Measurements from ENCODE around the gene ARID5B.

ARID5B gene

DNA sequence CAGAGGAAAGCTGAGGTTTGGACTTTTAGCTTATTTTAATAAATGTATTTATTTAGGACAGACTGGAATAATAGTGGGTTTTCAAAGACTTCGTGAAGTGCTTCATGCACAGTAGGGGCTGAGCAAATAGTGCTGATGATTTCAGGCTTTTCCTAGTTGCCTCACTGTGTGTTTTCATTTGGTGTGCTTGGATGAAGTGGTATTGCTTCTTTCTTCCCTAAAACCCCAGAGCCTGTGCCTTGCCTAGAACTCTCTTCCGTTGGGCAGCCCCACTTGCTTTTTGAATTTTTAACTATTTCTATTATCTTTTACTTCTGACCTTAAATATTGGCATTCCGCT, 49.6 kb downstream of the ARID5B start:
- no peaks in the 10 kb centered on the region for H3K79me2 ChIP-seq (ENCODE audit: insufficient read depth, low read depth)
- H3K36me3 ChIP-seq (ENCODE audit: insufficient read depth): no peaks in the 10 kb centered on the region
- TF ChIP-seq, protein P1, sequence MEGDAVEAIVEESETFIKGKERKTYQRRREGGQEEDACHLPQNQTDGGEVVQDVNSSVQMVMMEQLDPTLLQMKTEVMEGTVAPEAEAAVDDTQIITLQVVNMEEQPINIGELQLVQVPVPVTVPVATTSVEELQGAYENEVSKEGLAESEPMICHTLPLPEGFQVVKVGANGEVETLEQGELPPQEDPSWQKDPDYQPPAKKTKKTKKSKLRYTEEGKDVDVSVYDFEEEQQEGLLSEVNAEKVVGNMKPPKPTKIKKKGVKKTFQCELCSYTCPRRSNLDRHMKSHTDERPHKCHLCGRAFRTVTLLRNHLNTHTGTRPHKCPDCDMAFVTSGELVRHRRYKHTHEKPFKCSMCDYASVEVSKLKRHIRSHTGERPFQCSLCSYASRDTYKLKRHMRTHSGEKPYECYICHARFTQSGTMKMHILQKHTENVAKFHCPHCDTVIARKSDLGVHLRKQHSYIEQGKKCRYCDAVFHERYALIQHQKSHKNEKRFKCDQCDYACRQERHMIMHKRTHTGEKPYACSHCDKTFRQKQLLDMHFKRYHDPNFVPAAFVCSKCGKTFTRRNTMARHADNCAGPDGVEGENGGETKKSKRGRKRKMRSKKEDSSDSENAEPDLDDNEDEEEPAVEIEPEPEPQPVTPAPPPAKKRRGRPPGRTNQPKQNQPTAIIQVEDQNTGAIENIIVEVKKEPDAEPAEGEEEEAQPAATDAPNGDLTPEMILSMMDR (conservative IDR thresholded peaks at IDR 0.05; ENCODE audit: low read depth, low read length): no peak
- H3K27me3 ChIP-seq (ENCODE audit: insufficient read depth, low read depth): no peaks in the 10 kb centered on the region
- no peak overlapping the region for H3K9ac ChIP-seq
- no peak overlapping the region for H3K4me3 ChIP-seq (IDR thresholded peaks at IDR 0.05; ENCODE audit: insufficient read depth, low read depth, low read length)
- no peak overlapping the region for H2AFZ ChIP-seq (ENCODE audit: low read depth)
- H3K4me1 ChIP-seq (ENCODE audit: low read depth, poor library complexity, severe bottlenecking): no peaks in the 10 kb centered on the region
- H4K20me1 ChIP-seq (ENCODE audit: insufficient read depth): no peaks in the 10 kb centered on the region
- H3K4me2 ChIP-seq: no peak overlapping the region
- no peak overlapping the region for H3K27ac ChIP-seq

DNA sequence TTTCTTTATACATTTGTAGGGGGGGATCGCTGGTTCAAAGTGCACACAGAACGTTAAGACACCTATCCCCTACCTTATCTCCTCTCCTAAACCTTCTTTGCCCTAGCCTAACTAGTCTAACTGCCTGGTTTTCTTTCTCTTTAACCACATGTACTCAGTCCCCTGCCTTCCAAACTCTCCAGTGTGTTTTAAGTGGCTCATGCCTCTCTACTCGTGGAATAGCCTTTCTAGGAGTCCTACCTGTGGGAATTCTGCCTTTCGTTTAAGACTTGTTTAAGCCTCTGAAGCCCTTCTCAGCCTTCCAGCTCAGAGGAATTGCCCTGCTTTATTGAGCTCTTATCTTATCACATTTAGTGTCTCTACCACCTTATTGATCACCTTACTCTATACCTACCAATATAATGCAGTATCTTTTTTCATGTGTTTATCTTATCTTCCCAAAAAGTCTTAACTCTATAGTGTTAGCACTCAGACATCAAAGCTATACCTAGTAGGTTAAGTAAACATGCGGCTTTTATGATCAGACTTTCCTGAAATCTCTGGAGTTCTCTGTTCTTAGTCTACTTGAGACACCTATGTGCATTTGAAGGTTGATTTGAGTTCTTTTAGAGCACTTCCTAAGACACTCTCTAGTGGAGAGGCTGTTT, 50.7 kb downstream of the ARID5B start:
- Histone ChIP-seq H3K9ac (no peak overlapping the region), H2AFZ (ENCODE audit: low read depth) (no peak overlapping the region), H3K79me2 (ENCODE audit: insufficient read depth, low read depth) (no peaks in the 10 kb centered on the region), H3K36me3 (ENCODE audit: insufficient read depth) (no peaks in the 10 kb centered on the region), H3K4me3 (IDR thresholded peaks at IDR 0.05; ENCODE audit: insufficient read depth, low read depth, low read length) (no peak overlapping the region), H3K27me3 (ENCODE audit: insufficient read depth, low read depth) (no peaks in the 10 kb centered on the region), H4K20me1 (ENCODE audit: insufficient read depth) (no peaks in the 10 kb centered on the region), H3K4me1 (ENCODE audit: low read depth, poor library complexity, severe bottlenecking) (no peaks in the 10 kb centered on the region), H3K4me2 (no peak overlapping the region), H3K27ac (no peak overlapping the region)
- TF ChIP-seq, protein P1 (conservative IDR thresholded peaks at IDR 0.05; ENCODE audit: low read depth, low read length): no peak

DNA sequence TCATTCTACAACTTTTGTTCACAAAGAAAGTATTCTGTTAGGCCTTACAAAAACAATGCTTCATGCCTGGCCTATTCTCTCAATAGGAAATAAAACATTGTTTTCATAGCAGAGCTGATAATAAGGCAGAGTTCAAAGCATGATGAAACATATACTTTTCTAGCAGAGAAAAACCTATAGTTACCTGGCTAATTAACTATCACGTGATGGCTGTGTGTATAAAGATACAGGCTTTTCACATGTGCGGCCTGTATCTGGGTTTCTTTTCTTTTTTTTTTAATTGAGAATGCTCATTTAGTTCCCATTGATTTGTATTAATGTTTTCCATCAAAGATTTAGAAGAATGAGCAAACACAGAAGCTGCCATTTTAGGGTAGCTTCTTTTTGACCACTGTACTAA, 51.7 kb downstream of the ARID5B start:
- Histone ChIP-seq H3K4me1 (ENCODE audit: low read depth, poor library complexity, severe bottlenecking) (no peaks in the 10 kb centered on the region), H3K36me3 (ENCODE audit: insufficient read depth) (no peaks in the 10 kb centered on the region), H4K20me1 (ENCODE audit: insufficient read depth) (no peaks in the 10 kb centered on the region), H3K79me2 (ENCODE audit: insufficient read depth, low read depth) (no peaks in the 10 kb centered on the region), H3K27ac (no peak overlapping the region), H3K27me3 (ENCODE audit: insufficient read depth, low read depth) (no peaks in the 10 kb centered on the region), H2AFZ (ENCODE audit: low read depth) (no peak overlapping the region), H3K4me2 (no peak overlapping the region), H3K4me3 (IDR thresholded peaks at IDR 0.05; ENCODE audit: insufficient read depth, low read depth, low read length) (no peak overlapping the region), H3K9ac (no peak overlapping the region)
- TF ChIP-seq, protein P1 (conservative IDR thresholded peaks at IDR 0.05; ENCODE audit: low read depth, low read length): no peak

DNA sequence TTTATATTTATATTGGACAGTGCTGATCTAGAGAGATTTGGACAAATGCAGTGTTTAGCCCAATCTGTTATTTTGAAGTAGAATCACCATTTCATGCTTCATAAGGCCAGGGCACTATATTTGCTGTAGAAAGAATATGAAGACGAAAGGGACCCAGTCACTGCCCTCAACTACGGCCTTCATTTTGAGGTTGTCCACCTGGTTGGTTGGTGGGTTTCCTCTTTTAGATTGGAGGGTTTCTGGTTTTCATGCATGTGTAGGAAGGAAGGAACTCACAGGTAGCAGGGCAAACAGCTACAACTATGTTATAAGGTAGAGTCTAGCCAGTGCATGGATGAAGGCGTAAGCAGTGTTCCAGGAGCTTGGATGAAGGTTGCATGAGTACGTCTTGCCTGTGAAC, 56.3 kb downstream of the ARID5B start:
- H3K27me3 ChIP-seq (ENCODE audit: insufficient read depth, low read depth): no peaks in the 10 kb centered on the region
- no peak overlapping the region for H3K9ac ChIP-seq
- H3K79me2 ChIP-seq (ENCODE audit: insufficient read depth, low read depth): no peaks in the 10 kb centered on the region
- H3K36me3 ChIP-seq (ENCODE audit: insufficient read depth): no peaks in the 10 kb centered on the region
- H3K27ac ChIP-seq: no peak overlapping the region
- H3K4me2 ChIP-seq: no peak overlapping the region
- no peak overlapping the region for H3K4me3 ChIP-seq (IDR thresholded peaks at IDR 0.05; ENCODE audit: insufficient read depth, low read depth, low read length)
- H4K20me1 ChIP-seq (ENCODE audit: insufficient read depth): no peaks in the 10 kb centered on the region
- TF ChIP-seq, protein P1 (conservative IDR thresholded peaks at IDR 0.05; ENCODE audit: low read depth, low read length): no peak
- H3K4me1 ChIP-seq (ENCODE audit: low read depth, poor library complexity, severe bottlenecking): no peaks in the 10 kb centered on the region
- H2AFZ ChIP-seq (ENCODE audit: low read depth): no peak overlapping the region
